B cell (primary cell): ENCODE results near the gene FAM117B. TPM values are rescaled to one million over a fixed set of nuclear protein-coding genes. Genes with fewer than 3 reads are reported as not detected.

ENCODE experiments used
- ATAC-seq: fragments of 200-7000 bp; cut with Tn5 transposase; one replicate; pipeline ENCODE4 v1.10.0; 2021; ENCODE audit warnings: low read depth, mild to moderate bottlenecking, moderate number of reproducible peaks, moderate library complexity
- CTCF ChIA-PET: fragments of 350-600 bp; sonication (Branson Sonifier 250); formaldehyde crosslinking; loops from one replicate; lab custom pipeline; 2021; ENCODE audit warnings: antibody characterized with exemption, inconsistent platforms; lab: Charles Lee
- POLR2A ChIA-PET: fragments of 350-600 bp; sonication (Branson Sonifier 250); formaldehyde crosslinking; loops from one replicate; lab custom pipeline; 2021; ENCODE audit warnings: antibody characterized with exemption; lab: Charles Lee
- DNase-seq: peaks from one replicate; pipeline ENCODE4 v3.0.0; 2013
- H2AFZ ChIP-seq: 2 replicates; pipeline ENCODE4 v1.6.1; 2012; ENCODE audit warnings: mild to moderate bottlenecking, low read depth, low read length; ENCODE audit not compliant: insufficient read depth, poor library complexity, severe bottlenecking
- H3K27ac ChIP-seq, 2 donors: 1 replicate in 1 of 2; 2 replicates in 1 of 2; pipeline ENCODE4 v1.5.1; 2012 to 2013; ENCODE audit warnings: low read length in 2 of 2, mild to moderate bottlenecking in 2 of 2, moderate library complexity in 1 of 2
- H3K27me3 ChIP-seq, 4 experiments: fragments of 200-600 bp in 1 of 4; sonication (generic) in 1 of 4; replicated peaks in 1 of 4; 1 replicate in 2 of 4; 2 replicates in 2 of 4; pipeline versions ENCODE4 v1.6.1 to v1.7.0; 2013 to 2016; ENCODE audit warnings: low read length in 3 of 4, mild to moderate bottlenecking in 2 of 4, mixed read lengths in 1 of 4, moderate library complexity in 1 of 4; ENCODE audit not compliant: insufficient read depth in 4 of 4, control insufficient read depth in 3 of 4; ENCODE audit errors: control extremely low read depth in 1 of 4
- H3K36me3 ChIP-seq, 2 experiments: replicated peaks in 1 of 2; 1 replicate in 1 of 2; 2 replicates in 1 of 2; pipeline versions ENCODE4 v1.6.1 to v1.7.1; 2013; ENCODE audit warnings: low read length in 1 of 2; ENCODE audit not compliant: insufficient read depth in 2 of 2, control insufficient read depth in 1 of 2; ENCODE audit errors: control extremely low read depth in 1 of 2, extremely low read depth in 1 of 2
- H3K4me1 ChIP-seq, 2 donors: fragments of 200-600 bp in 1 of 2; sonication (generic) in 1 of 2; 1 replicate in 1 of 2; 2 replicates in 1 of 2; pipeline versions ENCODE4 v1.5.1 to v1.6.1; 2013 to 2017; ENCODE audit warnings: low read length in 2 of 2; ENCODE audit not compliant: control insufficient read depth in 2 of 2, insufficient read depth in 2 of 2
- H3K4me2 ChIP-seq: replicated peaks from 2 replicates; pipeline ENCODE3; 2012; ENCODE audit warnings: mild to moderate bottlenecking, low read depth, low read length; ENCODE audit not compliant: poor library complexity, severe bottlenecking
- H3K4me3 ChIP-seq, 5 experiments: fragments of 200-600 bp in 1 of 5; sonication (generic) in 1 of 5; 1 replicate in 3 of 5; 2 replicates in 2 of 5; pipeline versions ENCODE4 v1.5.1 to v1.7.0; 2011 to 2016; ENCODE audit warnings: low read length in 4 of 5, mild to moderate bottlenecking in 4 of 5, low read depth in 2 of 5, control low read depth in 1 of 5, moderate library complexity in 1 of 5; ENCODE audit not compliant: insufficient read depth in 1 of 5; ENCODE audit errors: control extremely low read depth in 1 of 5, extremely low read depth in 1 of 5
- H3K79me2 ChIP-seq: fragments of 200-600 bp; sonication (generic); one replicate; pipeline ENCODE4 v1.6.0; 2016; ENCODE audit warnings: low read length; ENCODE audit not compliant: control insufficient read depth, insufficient read depth
- H3K9ac ChIP-seq: fragments of 200-600 bp; sonication (generic); 2 replicates; pipeline ENCODE4 v1.6.1; 2017; ENCODE audit warnings: mild to moderate bottlenecking, low read length, moderate library complexity
- H3K9me3 ChIP-seq, 3 donors: one replicate each; pipeline versions ENCODE4 v1.6.1 to v1.7.1; 2013; ENCODE audit warnings: low read length in 2 of 3; ENCODE audit not compliant: control insufficient read depth in 2 of 3, insufficient read depth in 1 of 3; ENCODE audit errors: control extremely low read depth in 1 of 3
- H4K20me1 ChIP-seq: 2 replicates; pipeline ENCODE4 v1.6.0; 2012; ENCODE audit warnings: mild to moderate bottlenecking, low read length; ENCODE audit not compliant: insufficient read depth, control insufficient read depth, poor library complexity, severe bottlenecking
- H3K27ac Mint-ChIP-seq: one replicate; pipeline ENCODE4 v1.8.0; 2021; ENCODE audit warnings: mixed read lengths
- H3K27me3 Mint-ChIP-seq: one replicate; pipeline ENCODE4 v1.8.0; 2021; ENCODE audit warnings: mixed read lengths
- H3K4me1 Mint-ChIP-seq: one replicate; pipeline ENCODE4 v1.8.0; 2021; ENCODE audit warnings: mixed read lengths
- H3K4me3 Mint-ChIP-seq: one replicate; pipeline ENCODE4 v1.8.0; 2021; ENCODE audit warnings: mixed read lengths
- H3K9me3 Mint-ChIP-seq: one replicate; pipeline ENCODE4 v1.8.0; 2022; ENCODE audit warnings: mixed read lengths; ENCODE audit not compliant: insufficient read depth
- EZH2 ChIP-seq: IDR thresholded peaks from 2 replicates; pipeline ENCODE4 v1.6.1; 2012; ENCODE audit warnings: borderline replicate concordance, low read depth, mild to moderate bottlenecking, moderate library complexity, low read length; ENCODE audit not compliant: insufficient read depth, poor library complexity, severe bottlenecking
- WGBS: methylation state at CpG from one replicate; pipeline ENCODE4 v1.1.5; 2013; ENCODE audit warnings: missing lambda C conversion rate; ENCODE audit not compliant: insufficient coverage; 5-methylcytosine and 5-hydroxymethylcytosine counted together
- intact Hi-C: fragments of 100-400 bp; cut with micrococcal nuclease; formaldehyde crosslinking; loops from one replicate; pipeline ENCODE4 v1.10.0; 2022
- polyA plus RNA-seq: library from polyadenylated mRNA; depleted of rRNA; stranded (reverse); fragments of >200 nt; gene quantifications from 2 replicates; pipeline ENCODE4 v1.2.3, GENCODE V29; 2012
- total RNA-seq, 2 donors: library from RNA; stranded (reverse); fragments of 120-200 nt in 1 of 2; gene quantifications; 1 replicate in 1 of 2; 2 replicates in 1 of 2; pipeline versions ENCODE4 v1.2.3 to v1.2.4, GENCODE V29; 2013 to 2022
- TF ChIP-seq, protein P1 (sequence below): fragments of 200-600 bp; IDR thresholded peaks from one replicate; pipeline ENCODE4 v1.8.0; 2022; ENCODE audit warnings: antibody characterized with exemption, mild to moderate bottlenecking

FAM117B gene
- total and polyA plus RNA-seq, 2 donors (not counting 1 experiment from before 2014, with no cell fraction given), result 11.5 to 50.1 TPM

DNA sequence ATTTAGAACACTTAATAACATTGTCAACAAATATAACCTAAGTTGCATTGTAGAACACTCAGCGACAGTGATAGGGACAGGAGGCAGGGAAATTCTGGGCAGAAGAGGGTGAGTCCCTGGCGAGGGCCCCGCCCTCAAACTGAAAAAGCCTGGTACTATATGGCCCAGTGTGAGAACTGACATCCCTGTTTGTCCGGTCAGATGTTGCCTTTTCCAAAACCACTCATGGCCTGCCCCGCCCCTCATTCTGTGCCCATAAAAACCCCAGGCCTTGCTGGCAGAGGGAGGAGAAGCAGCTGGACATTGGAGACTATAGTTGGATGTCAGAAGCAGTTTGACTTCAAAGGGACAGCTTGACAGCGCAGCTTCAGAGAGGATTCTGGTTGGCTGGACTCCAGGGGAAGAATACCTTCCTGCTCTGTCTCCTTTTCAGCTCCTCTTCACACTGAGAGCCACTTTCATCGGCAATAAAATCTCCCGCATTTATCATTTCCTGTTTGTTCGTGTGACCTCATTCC, 47.0 kb downstream of the FAM117B start:
- H3K9ac ChIP-seq, result no peak overlapping the region
- Mint-ChIP-seq H3K27ac (no peak overlapping the region), H3K4me3 (no peak overlapping the region), H3K27me3 (no peaks in the 10 kb centered on the region), H3K4me1 (peaks cover 30% of the 10 kb centered on the region), H3K9me3 (peaks cover 9% of the 10 kb centered on the region)
- DNase-seq, result no peak
- intact Hi-C loops, result no loop called here
- no peak overlapping the region for H3K27ac ChIP-seq
- H3K4me3 ChIP-seq, result no peak overlapping the region
- TF ChIP-seq, protein P1, sequence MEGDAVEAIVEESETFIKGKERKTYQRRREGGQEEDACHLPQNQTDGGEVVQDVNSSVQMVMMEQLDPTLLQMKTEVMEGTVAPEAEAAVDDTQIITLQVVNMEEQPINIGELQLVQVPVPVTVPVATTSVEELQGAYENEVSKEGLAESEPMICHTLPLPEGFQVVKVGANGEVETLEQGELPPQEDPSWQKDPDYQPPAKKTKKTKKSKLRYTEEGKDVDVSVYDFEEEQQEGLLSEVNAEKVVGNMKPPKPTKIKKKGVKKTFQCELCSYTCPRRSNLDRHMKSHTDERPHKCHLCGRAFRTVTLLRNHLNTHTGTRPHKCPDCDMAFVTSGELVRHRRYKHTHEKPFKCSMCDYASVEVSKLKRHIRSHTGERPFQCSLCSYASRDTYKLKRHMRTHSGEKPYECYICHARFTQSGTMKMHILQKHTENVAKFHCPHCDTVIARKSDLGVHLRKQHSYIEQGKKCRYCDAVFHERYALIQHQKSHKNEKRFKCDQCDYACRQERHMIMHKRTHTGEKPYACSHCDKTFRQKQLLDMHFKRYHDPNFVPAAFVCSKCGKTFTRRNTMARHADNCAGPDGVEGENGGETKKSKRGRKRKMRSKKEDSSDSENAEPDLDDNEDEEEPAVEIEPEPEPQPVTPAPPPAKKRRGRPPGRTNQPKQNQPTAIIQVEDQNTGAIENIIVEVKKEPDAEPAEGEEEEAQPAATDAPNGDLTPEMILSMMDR, result no peak
- no peak for TF ChIP-seq EZH2
- peaks cover 7% of the 10 kb centered on the region for H4K20me1 ChIP-seq
- no peak overlapping the region for H2AFZ ChIP-seq
- H3K27me3 ChIP-seq, result no peaks in the 10 kb centered on the region
- H3K79me2 ChIP-seq, result peaks cover 91% of the 10 kb centered on the region
- WGBS, result 93% methylated on average over 8 of the region's 9 CpGs
- ChIA-PET CTCF (interaction anchor here (0.9 kb wide), 1 partner anchor 36 kb away, joined by 3 read pairs; no protein-coding TSS in a partner anchor), POLR2A (interaction anchor here (0.6 kb wide), 1 partner anchor 1815 kb away, joined by 4 read pairs; no protein-coding TSS in a partner anchor)
- no peak overlapping the region for H3K4me2 ChIP-seq
- peaks cover 4 to 9% of the 10 kb centered on the region in 2 donors for H3K4me1 ChIP-seq
- H3K36me3 ChIP-seq, result peaks cover 2 to 10% of the 10 kb centered on the region in 2 experiments
- H3K9me3 ChIP-seq, result peaks cover 8 to 25% (median 14%) of the 10 kb centered on the region in 3 donors
- no peak for ATAC-seq

DNA sequence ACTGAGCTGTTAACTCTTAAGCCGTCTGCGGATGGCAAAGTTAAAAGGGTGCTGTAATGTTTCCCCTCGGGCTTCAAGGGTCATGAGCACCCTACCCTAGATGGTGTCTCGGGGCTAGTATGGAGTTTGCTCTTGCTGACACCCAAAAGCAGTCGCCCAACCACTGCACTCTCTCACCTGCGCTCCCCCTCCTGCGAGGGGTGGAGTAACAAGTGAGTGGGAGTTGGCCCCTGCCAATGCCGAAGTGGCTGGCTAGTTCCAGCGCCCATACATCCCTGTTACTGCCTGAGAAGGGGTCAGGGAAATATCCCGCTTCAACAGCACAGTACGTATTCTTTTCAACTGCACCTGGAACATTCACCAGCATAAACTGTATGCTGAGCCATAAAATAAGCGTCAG, 47.5 kb downstream of the FAM117B start:
- TF ChIP-seq EZH2, result no peak
- TF ChIP-seq, protein P1, result no peak
- intact Hi-C loops, result no loop called here
- Histone ChIP-seq H3K27me3 (no peaks in the 10 kb centered on the region), H3K36me3 (peaks cover 2 to 10% of the 10 kb centered on the region in 2 experiments), H3K79me2 (peaks cover 91% of the 10 kb centered on the region), H3K4me3 (no peak overlapping the region), H2AFZ (no peak overlapping the region), H3K9ac (no peak overlapping the region), H3K4me2 (no peak overlapping the region), H4K20me1 (peaks cover 12% of the 10 kb centered on the region), H3K9me3 (peaks cover 8 to 21% (median 14%) of the 10 kb centered on the region in 3 donors), H3K27ac (no peak overlapping the region), H3K4me1 (peaks cover 4 to 9% of the 10 kb centered on the region in 2 donors)
- no peak overlapping the region for H3K27ac Mint-ChIP-seq
- ATAC-seq, result no peak
- H3K4me3 Mint-ChIP-seq, result no peak overlapping the region
- CTCF ChIA-PET, result interaction anchor here (0.9 kb wide), 1 partner anchor 35 kb away, joined by 3 read pairs; no protein-coding TSS in a partner anchor
- 100% methylated on average over 6 of the region's 12 CpGs for WGBS
- POLR2A ChIA-PET, result interaction anchor here (0.6 kb wide), 1 partner anchor 1816 kb away, joined by 4 read pairs; no protein-coding TSS in a partner anchor
- peaks cover 33% of the 10 kb centered on the region for H3K4me1 Mint-ChIP-seq
- no peak for DNase-seq
- peaks cover 9% of the 10 kb centered on the region for H3K9me3 Mint-ChIP-seq
- H3K27me3 Mint-ChIP-seq, result no peaks in the 10 kb centered on the region
